ENCODE results near the gene SLC16A7. TPM values are rescaled to one million over a fixed set of nuclear protein-coding genes. Genes with fewer than 3 reads are reported as not detected.

The SLC16A7 gene
- total RNA-seq, 1 donor from 2014 or later = 74.5 TPM

Small RNAs within 50 kb of the gene (small RNA-seq; reads per million reads assigned to genes)
- gene AC079905.2 (ENCODE audit: low replicate concordance) (not detected), gene RNU4-20P (ENCODE audit: low replicate concordance) (not detected)

Data from skin of body (tissue), 2 donors.